Peyer's patch (tissue), 4 donors: Measurements from ENCODE around the gene CCM2.

ENCODE experiments used
- CTCF ChIP-seq, 6 experiments: fragments of 450-650 bp in 4 of 6; fragments of 200-600 bp in 2 of 6; sonication (generic) in 1 of 6; IDR thresholded peaks; one replicate each; pipeline ENCODE4 v1.5.1; 2017 to 2019; ENCODE audit warnings: antibody characterized with exemption in 6 of 6, mild to moderate bottlenecking in 3 of 6, moderate library complexity in 1 of 6
- POLR2A ChIP-seq, 2 donors: fragments of 450-650 bp; IDR thresholded peaks; one replicate each; pipeline ENCODE4 v1.5.1; 2017; ENCODE audit warnings: antibody characterized with exemption in 2 of 2, mild to moderate bottlenecking in 2 of 2, moderate library complexity in 2 of 2

GRCh38 chr7:45055594-45056219 lies 55.7 kb downstream of the CCM2 start:
- TF ChIP-seq CTCF (IDR thresholded peaks at IDR 0.05) (no peak), POLR2A (IDR thresholded peaks at IDR 0.05) (no peak)
